Tibial nerve (tissue), 4 donors: ENCODE data around the gene PKHD1. TPM values are rescaled to one million over a fixed set of nuclear protein-coding genes. Genes with fewer than 3 reads are reported as not detected.

Source experiments
- DNase-seq, 2 donors: peaks; one replicate each; pipeline ENCODE4 v3.0.0-alpha.2; 2019; ENCODE audit warnings: low spot score in 2 of 2
- H3K27ac ChIP-seq, 4 donors: fragments of 200-600 bp; sonication (generic) in 3 of 4; one replicate each; pipeline ENCODE4 v1.5.1; 2017 to 2019; ENCODE audit warnings: mild to moderate bottlenecking in 1 of 4
- H3K27me3 ChIP-seq, 2 donors: fragments of 200-600 bp; sonication (generic) in 1 of 2; one replicate each; pipeline versions ENCODE4 v1.5.1 to v1.6.0; 2017 to 2019
- H3K36me3 ChIP-seq, 3 donors: fragments of 200-600 bp; sonication (generic); one replicate each; pipeline ENCODE4 v1.5.1; 2018 to 2019
- H3K4me1 ChIP-seq, 4 donors: fragments of 200-600 bp; sonication (generic) in 3 of 4; one replicate each; pipeline ENCODE4 v1.5.1; 2017 to 2019
- H3K4me3 ChIP-seq, 4 donors: fragments of 200-600 bp; sonication (generic) in 3 of 4; one replicate each; pipeline ENCODE4 v1.5.1; 2017 to 2019; ENCODE audit warnings: mild to moderate bottlenecking in 1 of 4, moderate library complexity in 1 of 4
- H3K9me3 ChIP-seq, 4 donors: fragments of 200-600 bp; sonication (generic) in 3 of 4; one replicate each; pipeline ENCODE4 v1.5.1; 2017 to 2019
- CTCF ChIP-seq, 5 experiments: fragments of 200-600 bp in 3 of 5; fragments of 450-650 bp in 2 of 5; sonication (generic) in 3 of 5; IDR thresholded peaks; one replicate each; pipeline ENCODE4 v1.5.1; 2016 to 2019; ENCODE audit warnings: antibody characterized with exemption in 5 of 5, mild to moderate bottlenecking in 3 of 5, moderate library complexity in 2 of 5
- EP300 ChIP-seq, 2 donors: sonication (generic); formaldehyde crosslinking; IDR thresholded peaks; one replicate each; pipeline ENCODE4 v1.6.1; 2017; ENCODE audit warnings: antibody characterized with exemption in 2 of 2, mild to moderate bottlenecking in 1 of 2
- POLR2A ChIP-seq, 2 donors: fragments of 450-650 bp; IDR thresholded peaks; one replicate each; pipeline ENCODE4 v1.6.1; 2017; ENCODE audit warnings: antibody characterized with exemption in 2 of 2, mild to moderate bottlenecking in 2 of 2, moderate library complexity in 2 of 2
- WGBS, 2 donors: methylation state at CpG; one replicate each; pipeline ENCODE4 v1.1.5; 2018; 5-methylcytosine and 5-hydroxymethylcytosine counted together
- total RNA-seq, 4 donors: library from RNA; depleted of rRNA; stranded (reverse); fragments of >200 nt; gene quantifications; one replicate each; pipeline ENCODE4 v1.1.0, GENCODE V29; 2016

Gene PKHD1
- total RNA-seq, 4 donors from 2014 or later, result under 0.01 to 0.22 (median 0.20) TPM

DNA sequence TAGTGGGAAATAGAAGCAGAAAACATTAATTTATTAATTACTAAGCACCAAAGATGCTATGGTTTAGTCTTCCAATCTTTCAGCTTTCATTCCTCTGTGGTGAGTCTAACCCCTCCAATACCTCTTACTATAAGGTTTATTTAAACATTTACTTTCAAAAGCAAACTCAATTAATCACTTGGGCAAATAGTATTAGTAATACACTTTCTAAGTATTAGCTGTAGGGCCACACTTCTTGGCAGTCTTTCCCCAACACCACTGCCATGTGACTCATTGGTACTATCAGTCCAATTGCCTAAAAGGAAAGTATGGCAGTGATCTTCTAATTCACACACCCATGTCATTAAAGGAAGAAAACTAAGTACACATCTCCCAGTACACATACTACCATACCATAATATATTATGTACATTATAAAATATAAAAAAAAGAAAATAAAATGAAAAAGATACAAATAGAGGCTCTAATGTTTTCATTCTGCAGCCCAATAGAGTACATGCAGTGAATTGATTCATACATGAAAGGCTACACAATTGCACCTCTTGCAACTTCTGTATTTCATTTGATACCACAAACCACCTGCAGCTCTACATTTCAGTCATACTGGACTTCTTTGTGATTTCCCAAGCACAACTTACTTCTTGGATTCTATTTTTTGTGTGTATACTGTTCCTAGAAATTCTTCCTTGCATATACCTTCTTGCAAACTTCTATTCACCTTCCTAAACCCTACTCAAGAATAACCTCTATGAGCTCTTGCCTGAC lies 218.6 kb downstream of the PKHD1 start:
- Histone ChIP-seq H3K27me3 (no peaks in the 10 kb centered on the region), H3K9me3 (no peaks in the 10 kb centered on the region), H3K36me3 (no peaks in the 10 kb centered on the region), H3K27ac (no peak overlapping the region), H3K4me3 (no peak overlapping the region), H3K4me1 (no peaks in the 10 kb centered on the region)
- no peak for DNase-seq
- TF ChIP-seq CTCF (IDR thresholded peaks at IDR 0.05) (no peak), EP300 (IDR thresholded peaks at IDR 0.05) (no peak), POLR2A (IDR thresholded peaks at IDR 0.05) (no peak)

GRCh38 chr6:51866867-51867266 lies 220.5 kb downstream of the PKHD1 start:
- 29 to 38% methylated on average over 2 of the region's 2 CpGs for WGBS, 2 donors
- no peaks in the 10 kb centered on the region for H3K36me3 ChIP-seq
- H3K27ac ChIP-seq, result no peak overlapping the region
- no peaks in the 10 kb centered on the region for H3K27me3 ChIP-seq
- H3K9me3 ChIP-seq, result no peaks in the 10 kb centered on the region
- H3K4me3 ChIP-seq, result no peak overlapping the region
- TF ChIP-seq POLR2A (IDR thresholded peaks at IDR 0.05) (no peak), EP300 (IDR thresholded peaks at IDR 0.05) (no peak), CTCF (IDR thresholded peaks at IDR 0.05) (no peak)
- DNase-seq, result no peak
- no peaks in the 10 kb centered on the region for H3K4me1 ChIP-seq

DNA sequence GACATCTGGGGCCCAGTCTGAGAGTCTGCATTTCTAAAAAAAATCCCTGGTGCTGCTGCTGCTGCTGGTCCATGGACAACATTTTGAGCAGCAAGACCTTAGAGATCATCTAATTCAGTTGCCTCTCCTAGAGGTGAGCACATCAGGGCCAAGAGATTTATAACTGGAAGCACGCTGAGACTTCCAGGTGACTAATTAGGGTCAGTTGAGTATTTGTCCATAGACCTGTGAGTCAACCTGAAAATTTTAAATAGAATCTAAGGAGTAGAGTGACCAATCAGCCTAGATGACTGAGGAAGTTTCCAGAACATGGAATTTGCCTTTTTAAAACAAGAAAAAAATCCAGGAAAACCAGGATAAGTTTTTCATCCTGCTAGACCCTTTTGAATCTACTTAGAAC lies 221.4 kb downstream of the PKHD1 start:
- H3K27ac ChIP-seq, result no peak overlapping the region
- 86 to 100% methylated on average over 1 of the region's 1 CpG for WGBS, 2 donors
- DNase-seq, result no peak
- TF ChIP-seq CTCF (IDR thresholded peaks at IDR 0.05) (no peak), EP300 (IDR thresholded peaks at IDR 0.05) (no peak), POLR2A (IDR thresholded peaks at IDR 0.05) (no peak)
- no peaks in the 10 kb centered on the region for H3K27me3 ChIP-seq
- no peak overlapping the region for H3K4me3 ChIP-seq
- H3K36me3 ChIP-seq, result no peaks in the 10 kb centered on the region
- no peaks in the 10 kb centered on the region for H3K4me1 ChIP-seq
- H3K9me3 ChIP-seq, result no peaks in the 10 kb centered on the region

DNA sequence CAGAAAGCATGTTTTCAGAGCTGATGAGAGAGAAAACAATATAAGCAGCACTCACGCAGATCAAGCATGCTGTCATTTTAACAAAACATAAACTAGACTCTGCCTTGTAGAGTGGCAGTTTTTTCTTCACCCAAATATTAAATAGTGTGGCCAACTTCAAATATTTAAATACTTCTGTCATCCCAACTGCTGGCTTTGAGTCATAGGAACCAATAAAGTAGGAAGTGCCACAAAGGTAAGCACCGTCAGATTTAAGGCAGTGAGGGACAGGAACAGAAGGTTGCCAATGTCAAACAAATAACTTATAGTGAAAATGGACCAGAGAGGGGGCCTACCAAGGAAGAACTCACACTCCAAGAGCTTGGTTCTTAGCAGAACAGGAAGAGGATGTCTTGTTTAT lies 222.2 kb downstream of the PKHD1 start:
- WGBS, 2 donors, result 61 to 80% methylated on average over 2 of the region's 2 CpGs
- Histone ChIP-seq H3K4me3 (no peak overlapping the region), H3K4me1 (no peaks in the 10 kb centered on the region), H3K27ac (no peak overlapping the region), H3K9me3 (no peaks in the 10 kb centered on the region), H3K36me3 (no peaks in the 10 kb centered on the region), H3K27me3 (no peaks in the 10 kb centered on the region)
- no peak for DNase-seq
- TF ChIP-seq CTCF (IDR thresholded peaks at IDR 0.05), result no peak
- TF ChIP-seq POLR2A (IDR thresholded peaks at IDR 0.05), result no peak

- Histone ChIP-seq H3K27ac (no peak overlapping the region), H3K4me1 (peaks cover 0 to 3% (median 0%) of the 10 kb centered on the region in 4 donors), H3K4me3 (no peak overlapping the region), H3K27me3 (no peaks in the 10 kb centered on the region), H3K36me3 (no peaks in the 10 kb centered on the region), H3K9me3 (no peaks in the 10 kb centered on the region)
- DNase-seq, result no peak
- TF ChIP-seq EP300 (IDR thresholded peaks at IDR 0.05), result no peak
- no peak for TF ChIP-seq CTCF (IDR thresholded peaks at IDR 0.05)
- TF ChIP-seq POLR2A (IDR thresholded peaks at IDR 0.05), result no peak
- 82 to 90% methylated on average over 2 of the region's 2 CpGs for WGBS, 2 donors
Measured at GRCh38 chr6:51857134-51857533, 230.3 kb downstream of the PKHD1 start.
